Activated CD8-positive, alpha-beta memory T cell treated with anti-CD3 and anti-CD28 coated beads, Interleukin-2, amount 50 U/mL, for 4 hours (primary cell): Measurements from ENCODE around the gene FOXA2.
"Not testable (repeated sequence)": the region's sequence is repeated elsewhere in the genome, so short reads cannot be mapped to it uniquely, and the experiment has no call there.

Experiments used
- DNase-seq: peaks from one replicate; pipeline ENCODE4 v3.0.0-alpha.2; 2020

Gene FOXA2

GRCh38 chr20:22567944-22568871 lies 16.2 kb downstream of the FOXA2 start:
- no peak for DNase-seq

- DNase-seq: no peak
Measured at GRCh38 chr20:22566876-22567658, 17.3 kb downstream of the FOXA2 start.

GRCh38 chr20:22563062-22563965 lies 21.1 kb downstream of the FOXA2 start:
- DNase-seq: no peak

GRCh38 chr20:22562620-22563019 lies 21.8 kb downstream of the FOXA2 start:
- DNase-seq: no peak

GRCh38 chr20:22561965-22562577 lies 22.3 kb downstream of the FOXA2 start:
- DNase-seq: no peak

- no peak for DNase-seq
Measured at GRCh38 chr20:22560817-22561216, 23.6 kb downstream of the FOXA2 start.

DNA sequence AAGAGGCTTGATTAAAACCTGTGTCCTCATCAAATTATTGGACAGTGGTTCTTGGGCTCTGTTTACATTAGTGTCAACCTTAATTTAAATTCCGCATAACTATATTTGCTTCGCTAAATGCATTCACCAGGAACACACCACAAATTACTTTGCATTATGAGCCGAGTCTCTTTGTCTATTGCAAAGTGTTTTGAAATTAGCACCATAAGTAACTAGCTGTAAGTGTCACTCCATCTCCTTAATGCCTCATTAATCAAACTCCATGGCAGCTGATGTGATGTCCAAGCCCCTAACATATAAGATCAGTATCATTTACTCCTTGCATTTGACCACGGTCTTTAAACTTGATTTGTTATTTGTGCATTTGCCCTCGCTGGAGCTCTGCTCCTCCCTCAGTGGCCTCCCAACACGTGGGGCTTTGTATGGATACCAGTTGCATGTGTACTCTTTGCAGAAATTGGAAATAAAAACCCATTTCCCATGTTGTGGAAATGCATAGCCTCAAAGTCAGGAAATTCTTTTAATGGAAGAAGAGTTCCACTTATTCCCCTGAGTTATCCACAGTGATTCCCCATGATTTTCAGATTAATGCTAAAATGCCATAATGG lies 24.6 kb downstream of the FOXA2 start:
- no peak for DNase-seq

GRCh38 chr20:22557403-22558276 lies 26.7 kb downstream of the FOXA2 start:
- no peak for DNase-seq

- DNase-seq: no peak
Measured at GRCh38 chr20:22556565-22557056, 27.8 kb downstream of the FOXA2 start.

DNA sequence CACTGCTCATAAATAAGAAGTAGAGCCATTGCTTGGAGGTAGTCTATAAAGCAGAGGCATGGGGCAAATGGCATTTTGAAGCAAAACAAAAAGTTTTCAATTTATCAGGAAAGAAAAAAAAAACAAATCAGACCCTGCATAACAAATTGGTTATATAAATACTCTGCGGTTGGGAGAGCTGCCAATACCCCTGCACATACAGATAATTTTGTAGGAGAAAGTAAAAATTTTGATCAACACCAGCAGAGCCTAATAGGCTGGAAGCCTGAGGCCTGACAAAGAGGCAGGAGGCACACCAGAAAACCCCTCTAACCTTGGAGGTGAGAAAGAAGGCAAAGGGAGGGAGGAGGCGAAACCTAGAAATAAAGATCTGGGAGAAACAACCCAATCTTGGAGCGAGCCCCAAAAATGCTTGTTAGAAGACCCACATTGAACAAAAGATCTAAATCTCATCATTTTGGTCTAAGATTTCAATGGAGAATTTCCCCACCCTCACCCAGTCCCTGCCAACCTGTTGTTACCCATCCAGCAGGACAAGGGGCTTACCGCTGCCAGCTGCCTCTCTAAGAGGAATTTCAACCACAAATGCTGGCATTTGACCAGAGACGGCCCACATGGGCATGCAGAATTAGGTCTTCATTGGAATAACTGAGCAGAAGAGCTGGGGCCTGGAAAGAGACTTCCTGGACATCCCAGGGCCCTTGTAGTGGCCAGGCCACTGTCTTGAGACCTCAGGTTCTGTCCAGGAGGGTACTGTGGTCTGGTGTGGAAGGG lies 28.4 kb downstream of the FOXA2 start:
- no peak for DNase-seq

- DNase-seq: no peak
Measured at GRCh38 chr20:22554391-22554790, 30.0 kb downstream of the FOXA2 start.

- DNase-seq: not testable (repeated sequence)
Measured at GRCh38 chr20:22550514-22550913, 33.9 kb downstream of the FOXA2 start.

DNA sequence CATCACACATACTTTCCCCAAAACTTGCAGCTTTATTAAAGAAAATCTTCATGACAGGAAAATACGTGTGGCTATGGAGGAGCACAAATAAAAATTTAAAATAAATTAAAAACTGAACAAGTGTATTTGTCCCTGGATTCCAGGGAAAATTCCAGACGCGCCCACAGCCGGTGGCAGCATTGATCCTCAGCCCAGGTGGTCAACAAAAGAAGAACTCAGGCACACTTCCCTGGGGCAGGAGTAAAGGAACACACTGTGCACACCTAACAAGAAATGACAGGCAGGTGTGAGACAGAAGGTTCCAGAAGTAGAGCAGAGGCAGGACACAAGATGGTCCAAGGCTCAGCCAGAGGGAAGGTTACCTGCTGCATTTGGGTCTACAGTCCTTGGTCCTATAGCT lies 36.3 kb downstream of the FOXA2 start:
- no peak for DNase-seq

DNA sequence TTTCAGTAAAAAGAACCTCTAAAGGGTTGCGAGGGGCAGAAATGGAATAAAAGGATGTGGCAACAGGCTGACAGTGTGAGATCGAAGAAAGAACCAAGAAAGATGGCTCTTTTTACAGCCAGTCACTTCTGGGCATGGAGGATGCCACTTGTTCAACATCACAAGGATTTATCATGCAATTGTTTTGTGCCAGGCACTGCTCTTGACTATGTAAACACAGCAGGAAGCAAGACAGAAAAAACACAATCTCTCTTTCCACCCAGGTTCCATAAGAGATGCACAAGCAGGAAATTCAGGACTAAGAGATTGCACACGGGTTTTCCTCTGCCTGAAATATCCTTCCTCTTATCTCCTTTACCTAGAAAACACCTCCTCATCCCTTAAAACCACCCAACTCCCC lies 38.0 kb downstream of the FOXA2 start:
- no peak for DNase-seq

- no peak for DNase-seq
Measured at GRCh38 chr20:22545045-22545444, 39.3 kb downstream of the FOXA2 start.

DNA sequence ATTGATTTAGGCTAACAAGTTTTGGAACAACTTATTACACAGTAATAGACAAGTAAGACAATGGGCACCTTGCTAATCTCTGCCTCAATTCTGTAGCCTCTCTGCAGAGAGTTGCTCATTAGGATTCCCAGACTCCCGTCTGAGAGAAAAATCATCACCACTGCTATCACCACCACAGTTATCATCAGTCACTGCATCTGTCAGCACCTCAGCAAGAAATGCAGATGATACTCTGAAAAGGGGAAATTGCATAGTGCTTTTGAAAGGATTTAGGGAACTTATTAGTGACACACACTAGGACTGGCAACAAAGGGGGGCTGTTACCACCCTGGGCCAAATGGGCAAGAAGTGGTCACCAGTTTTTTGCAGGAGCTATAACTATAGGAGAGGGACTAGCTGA lies 39.9 kb downstream of the FOXA2 start:
- DNase-seq: no peak

- no peak for DNase-seq
Measured at GRCh38 chr20:22542427-22542826, 41.9 kb downstream of the FOXA2 start.

GRCh38 chr20:22540832-22541231 lies 43.5 kb downstream of the FOXA2 start:
- DNase-seq: no peak

DNA sequence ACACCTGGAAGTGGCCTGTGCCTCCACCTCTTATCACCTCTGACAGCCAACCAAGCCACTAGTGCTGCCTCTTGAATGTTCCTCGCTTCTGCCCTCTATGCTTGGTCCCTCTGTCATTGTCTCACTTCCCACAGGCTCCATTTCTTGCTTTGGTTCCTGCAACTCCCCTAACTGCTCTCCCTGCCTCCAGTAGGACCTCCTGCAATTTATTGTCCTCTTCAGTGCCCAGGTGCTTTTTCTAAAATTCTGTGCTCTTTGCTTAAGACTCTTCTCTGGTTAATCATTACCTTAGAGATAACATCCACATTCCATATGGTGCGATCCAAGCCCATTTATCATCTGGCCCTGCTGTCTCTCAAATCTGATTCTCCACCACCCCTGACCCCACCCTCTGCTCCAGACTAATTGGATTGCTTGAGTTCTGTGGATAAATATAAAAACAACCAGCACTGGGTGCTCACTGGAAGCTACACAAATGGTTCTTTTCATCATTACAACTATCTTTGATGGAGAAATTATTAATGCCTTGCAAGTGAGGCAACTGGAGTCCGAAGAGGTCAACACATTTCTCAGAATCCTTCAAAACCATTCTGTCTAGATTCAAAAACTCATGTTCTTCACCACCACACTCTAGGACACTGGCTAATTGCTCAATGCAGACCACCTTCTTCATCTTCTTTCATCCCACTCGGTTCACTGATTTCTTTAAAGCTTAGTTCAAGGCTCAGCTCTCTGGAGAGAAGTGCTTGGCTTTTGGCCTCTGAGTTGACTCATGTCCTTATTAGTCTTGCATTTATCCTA lies 47.2 kb downstream of the FOXA2 start:
- DNase-seq: no peak
